HL-60 (cell line): ENCODE results near the gene ATPAF1.

ENCODE experiments used
- DNase-seq, 2 experiments: peaks; one replicate each; pipeline ENCODE4 v3.0.0-alpha.2; 2010 to 2020; ENCODE audit warnings: low read depth in 1 of 2, low spot score in 1 of 2
- H3K27ac ChIP-seq: fragments of 250-450 bp; sonication (Bioruptor Pico); replicated peaks from 2 replicates; pipeline ENCODE4 v1.5.1; 2020; ENCODE audit warnings: mild to moderate bottlenecking, moderate library complexity
- H3K27me3 ChIP-seq: fragments of 250-450 bp; sonication (Bioruptor Pico); 2 replicates; pipeline ENCODE4 v1.5.1; 2021; ENCODE audit warnings: mild to moderate bottlenecking, moderate library complexity; ENCODE audit not compliant: insufficient read depth, poor library complexity, severe bottlenecking
- H3K4me3 ChIP-seq: replicated peaks from 2 replicates; pipeline ENCODE4 v1.5.1; 2011; ENCODE audit warnings: mild to moderate bottlenecking, control low read depth, low read length; ENCODE audit not compliant: insufficient read depth
- CTCF ChIP-seq: IDR thresholded peaks from one replicate; pipeline ENCODE4 v1.5.1; 2011; ENCODE audit warnings: low read length, control low read depth, inconsistent platforms; ENCODE audit not compliant: insufficient read depth
- GABPA ChIP-seq: IDR thresholded peaks from 2 replicates; pipeline ENCODE4 v1.6.1; 2012; ENCODE audit warnings: low read depth
- POLR2AphosphoS5 ChIP-seq: IDR thresholded peaks from 2 replicates; pipeline ENCODE4 v1.6.1; 2012; ENCODE audit warnings: low read depth
- REST ChIP-seq: IDR thresholded peaks from 2 replicates; pipeline ENCODE4 v1.6.1; 2012; ENCODE audit warnings: low read depth; ENCODE audit not compliant: insufficient replicate concordance
- SPI1 ChIP-seq: IDR thresholded peaks from 2 replicates; pipeline ENCODE4 v1.6.1; 2012; ENCODE audit warnings: low read depth, mild to moderate bottlenecking, borderline replicate concordance

The ATPAF1 gene

GRCh38 chr1:46615088-46615487 is 53.1 kb downstream of the ATPAF1 start:
- TF ChIP-seq REST (no peak), SPI1 (no peak), POLR2AphosphoS5 (no peak), GABPA (no peak), CTCF (no peak)
- no peaks in the 10 kb centered on the region for H3K27me3 ChIP-seq
- H3K27ac ChIP-seq, result no peak overlapping the region
- no peak overlapping the region for H3K4me3 ChIP-seq
- DNase-seq, result no peak

GRCh38 chr1:46614604-46614984 is 53.6 kb downstream of the ATPAF1 start:
- Histone ChIP-seq H3K27ac (no peak overlapping the region), H3K27me3 (no peaks in the 10 kb centered on the region), H3K4me3 (no peak overlapping the region)
- DNase-seq, result no peak
- TF ChIP-seq CTCF, result no peak
- no peak for TF ChIP-seq GABPA
- no peak for TF ChIP-seq REST
- no peak for TF ChIP-seq POLR2AphosphoS5
- TF ChIP-seq SPI1, result no peak

- peak; percentile 61 to 85 for DNase-seq
- Histone ChIP-seq H3K27ac (no peak overlapping the region), H3K4me3 (no peak overlapping the region; the same call in 1 of the 2 replicates)
These were observed 54.2 kb downstream of the ATPAF1 start for GRCh38 chr1:46613661-46614603.

GRCh38 chr1:46612937-46613660 is 55.1 kb downstream of the ATPAF1 start:
- no peak for DNase-seq
- TF ChIP-seq POLR2AphosphoS5 (no peak), CTCF (no peak), GABPA (no peak), SPI1 (no peak)
- Histone ChIP-seq H3K4me3 (no peak overlapping the region; the same call in 1 of the 2 replicates), H3K27me3 (no peaks in the 10 kb centered on the region), H3K27ac (no peak overlapping the region)

More at GRCh38 chr1:46613661-46614603, 54.2 kb downstream of the ATPAF1 start:
- no peaks in the 10 kb centered on the region for H3K27me3 ChIP-seq
- TF ChIP-seq SPI1 (peak; percentile 30; the same call in 1 of the 2 replicates), GABPA (no peak)
